Measurements from ENCODE around the gene IRF9. TPM values are rescaled to one million over a fixed set of nuclear protein-coding genes. Genes with fewer than 3 reads are reported as not detected.

The IRF9 gene
- total and polyA plus RNA-seq, 2 of the 13 experiments (the other 11 are each of a cell fraction or from before 2014, with no cell fraction given): 14.9 to 49.7 TPM

DNA sequence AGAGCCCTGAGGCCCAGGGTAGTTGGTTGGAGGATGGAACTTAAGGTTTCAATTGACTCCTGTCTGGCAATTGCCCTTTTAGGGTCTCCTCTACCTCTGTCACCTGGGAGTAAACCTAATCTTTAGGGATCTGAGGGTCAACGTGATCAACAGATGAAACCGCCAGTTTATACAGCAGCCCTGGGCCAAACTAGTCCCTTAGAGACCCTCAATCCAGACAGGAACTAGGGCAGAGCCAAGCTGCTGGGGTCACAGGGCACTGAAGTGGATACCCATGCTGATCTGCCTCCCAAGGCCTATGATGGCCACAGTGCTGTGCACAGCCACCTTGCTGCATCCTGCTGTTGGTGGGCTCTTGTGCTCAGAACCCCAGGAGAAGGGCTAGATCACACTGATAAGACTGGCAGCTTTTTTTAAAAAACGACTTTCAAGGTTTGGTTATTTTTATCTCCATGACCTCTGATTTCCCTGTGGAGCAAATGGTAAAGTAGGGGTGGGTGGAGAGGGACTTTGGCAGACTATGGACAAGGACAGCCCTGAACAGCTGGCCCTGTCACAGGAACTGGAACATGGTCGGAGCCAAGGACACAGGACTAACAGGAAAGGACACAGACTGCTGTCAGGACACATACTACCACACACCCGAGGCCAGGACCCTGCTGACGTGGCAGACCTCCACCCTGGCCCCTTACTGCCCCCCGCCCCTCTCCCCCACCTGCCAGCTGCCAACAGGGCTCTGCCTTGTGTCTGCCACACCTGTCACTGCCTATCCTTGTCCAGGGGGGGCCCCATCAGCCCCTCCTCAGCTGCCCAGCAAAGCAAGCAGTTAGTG lies 30.1 kb upstream of the IRF9 start (continued):
- TF ChIP-seq NR3C1 (CRISPR knock-in tag; IDR thresholded peaks at IDR 0.05): no peak
- TF ChIP-seq REXO4 (CRISPR knock-in tag; IDR thresholded peaks at IDR 0.05; ENCODE audit: borderline replicate concordance): no peak
- no peak; the same call in 1 of the 2 replicates for TF ChIP-seq FOXK1 (CRISPR knock-in tag; IDR thresholded peaks at IDR 0.05; ENCODE audit: borderline replicate concordance, low read depth)
- TF ChIP-seq, protein P1, sequence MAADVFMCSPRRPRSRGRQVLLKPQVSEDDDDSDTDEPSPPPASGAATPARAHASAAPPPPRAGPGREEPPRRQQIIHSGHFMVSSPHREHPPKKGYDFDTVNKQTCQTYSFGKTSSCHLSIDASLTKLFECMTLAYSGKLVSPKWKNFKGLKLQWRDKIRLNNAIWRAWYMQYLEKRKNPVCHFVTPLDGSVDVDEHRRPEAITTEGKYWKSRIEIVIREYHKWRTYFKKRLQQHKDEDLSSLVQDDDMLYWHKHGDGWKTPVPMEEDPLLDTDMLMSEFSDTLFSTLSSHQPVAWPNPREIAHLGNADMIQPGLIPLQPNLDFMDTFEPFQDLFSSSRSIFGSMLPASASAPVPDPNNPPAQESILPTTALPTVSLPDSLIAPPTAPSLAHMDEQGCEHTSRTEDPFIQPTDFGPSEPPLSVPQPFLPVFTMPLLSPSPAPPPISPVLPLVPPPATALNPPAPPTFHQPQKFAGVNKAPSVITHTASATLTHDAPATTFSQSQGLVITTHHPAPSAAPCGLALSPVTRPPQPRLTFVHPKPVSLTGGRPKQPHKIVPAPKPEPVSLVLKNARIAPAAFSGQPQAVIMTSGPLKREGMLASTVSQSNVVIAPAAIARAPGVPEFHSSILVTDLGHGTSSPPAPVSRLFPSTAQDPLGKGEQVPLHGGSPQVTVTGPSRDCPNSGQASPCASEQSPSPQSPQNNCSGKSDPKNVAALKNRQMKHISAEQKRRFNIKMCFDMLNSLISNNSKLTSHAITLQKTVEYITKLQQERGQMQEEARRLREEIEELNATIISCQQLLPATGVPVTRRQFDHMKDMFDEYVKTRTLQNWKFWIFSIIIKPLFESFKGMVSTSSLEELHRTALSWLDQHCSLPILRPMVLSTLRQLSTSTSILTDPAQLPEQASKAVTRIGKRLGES (CRISPR knock-in tag; IDR thresholded peaks at IDR 0.05; ENCODE audit: borderline replicate concordance): no peak
- TF ChIP-seq ZNF326 (CRISPR knock-in tag; IDR thresholded peaks at IDR 0.05; ENCODE audit: borderline replicate concordance): no peak
- TF ChIP-seq ZBTB25 (CRISPR knock-in tag; IDR thresholded peaks at IDR 0.05): no peak
- no peak for TF ChIP-seq AFF4 (CRISPR knock-in tag; IDR thresholded peaks at IDR 0.05)
- no peak; the same call in 1 of the 2 replicates for TF ChIP-seq PITX1 (CRISPR knock-in tag; IDR thresholded peaks at IDR 0.05)
- no peak for TF ChIP-seq CBX5 (CRISPR knock-in tag; IDR thresholded peaks at IDR 0.05; ENCODE audit: borderline replicate concordance)
- TF ChIP-seq ZNF710 (CRISPR knock-in tag; IDR thresholded peaks at IDR 0.05; ENCODE audit: borderline replicate concordance): no peak; the same call in 1 of the 2 replicates
- no peak for TF ChIP-seq ZNF232 (CRISPR knock-in tag; IDR thresholded peaks at IDR 0.05; ENCODE audit: borderline replicate concordance)
- TF ChIP-seq REPIN1 (CRISPR knock-in tag; IDR thresholded peaks at IDR 0.05; ENCODE audit: borderline replicate concordance, low read depth): no peak
- no peak for TF ChIP-seq ZNF740 (CRISPR knock-in tag; IDR thresholded peaks at IDR 0.05)
- TF ChIP-seq, protein P2, sequence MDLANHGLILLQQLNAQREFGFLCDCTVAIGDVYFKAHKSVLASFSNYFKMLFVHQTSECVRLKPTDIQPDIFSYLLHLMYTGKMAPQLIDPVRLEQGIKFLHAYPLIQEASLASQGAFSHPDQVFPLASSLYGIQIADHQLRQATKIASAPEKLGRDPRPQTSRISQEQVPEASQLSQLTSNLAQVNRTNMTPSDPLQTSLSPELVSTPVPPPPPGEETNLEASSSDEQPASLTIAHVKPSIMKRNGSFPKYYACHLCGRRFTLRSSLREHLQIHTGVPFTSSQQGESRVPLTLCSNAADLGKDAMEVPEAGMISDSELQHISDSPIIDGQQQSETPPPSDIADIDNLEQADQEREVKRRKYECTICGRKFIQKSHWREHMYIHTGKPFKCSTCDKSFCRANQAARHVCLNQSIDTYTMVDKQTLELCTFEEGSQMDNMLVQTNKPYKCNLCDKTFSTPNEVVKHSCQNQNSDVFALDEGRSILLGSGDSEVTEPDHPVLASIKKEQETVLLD (CRISPR knock-in tag; IDR thresholded peaks at IDR 0.05; ENCODE audit: low read depth): no peak
- TF ChIP-seq ZNF761 (CRISPR knock-in tag; conservative IDR thresholded peaks at IDR 0.05): no peak

Data from HepG2 (cell line).